ENCODE data around the gene CADPS.

GRCh38 chr3:62548528-62549205 is 326.5 kb downstream of the CADPS start:
- TF ChIP-seq, protein P1, sequence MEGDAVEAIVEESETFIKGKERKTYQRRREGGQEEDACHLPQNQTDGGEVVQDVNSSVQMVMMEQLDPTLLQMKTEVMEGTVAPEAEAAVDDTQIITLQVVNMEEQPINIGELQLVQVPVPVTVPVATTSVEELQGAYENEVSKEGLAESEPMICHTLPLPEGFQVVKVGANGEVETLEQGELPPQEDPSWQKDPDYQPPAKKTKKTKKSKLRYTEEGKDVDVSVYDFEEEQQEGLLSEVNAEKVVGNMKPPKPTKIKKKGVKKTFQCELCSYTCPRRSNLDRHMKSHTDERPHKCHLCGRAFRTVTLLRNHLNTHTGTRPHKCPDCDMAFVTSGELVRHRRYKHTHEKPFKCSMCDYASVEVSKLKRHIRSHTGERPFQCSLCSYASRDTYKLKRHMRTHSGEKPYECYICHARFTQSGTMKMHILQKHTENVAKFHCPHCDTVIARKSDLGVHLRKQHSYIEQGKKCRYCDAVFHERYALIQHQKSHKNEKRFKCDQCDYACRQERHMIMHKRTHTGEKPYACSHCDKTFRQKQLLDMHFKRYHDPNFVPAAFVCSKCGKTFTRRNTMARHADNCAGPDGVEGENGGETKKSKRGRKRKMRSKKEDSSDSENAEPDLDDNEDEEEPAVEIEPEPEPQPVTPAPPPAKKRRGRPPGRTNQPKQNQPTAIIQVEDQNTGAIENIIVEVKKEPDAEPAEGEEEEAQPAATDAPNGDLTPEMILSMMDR (IDR thresholded peaks at IDR 0.05) = no peak
- no peak for TF ChIP-seq POLR2AphosphoS5 (IDR thresholded peaks at IDR 0.05)
